A549 (cell line): ENCODE measurements around the gene CASTOR1. TPM values are rescaled to one million over a fixed set of nuclear protein-coding genes. Genes with fewer than 3 reads are reported as not detected.

Experiments used
- ATAC-seq, 2 experiments: fragments of 200-7000 bp in 1 of 2; fragments of >200 bp in 1 of 2; cut with Nextera tagmentation in 1 of 2; cut with Tn5 transposase in 1 of 2; 3 replicates each; pipeline versions ENCODE4 v1.8.0 to v1.9.1; 2018 to 2020; ENCODE audit warnings: mild to moderate bottlenecking in 1 of 2, moderate library complexity in 1 of 2
- CTCF ChIA-PET: fragments of 300-600 bp; sonication (Branson Sonifier 250); formaldehyde crosslinking; extraction: SDS; loops from one replicate; lab custom pipeline; 2021; ENCODE audit warnings: antibody characterized with exemption, inconsistent platforms; lab: Yijun Ruan, JAX
- POLR2A ChIA-PET: fragments of 350-600 bp; formaldehyde crosslinking; extraction: SDS; loops from one replicate; lab custom pipeline; 2021; ENCODE audit warnings: antibody characterized with exemption, inconsistent platforms; lab: Yijun Ruan, JAX
- DNase-seq, 2 experiments: peaks; one replicate each; pipeline versions ENCODE4 v3.0.0 to v3.0.0-alpha.2; 2011 to 2016; ENCODE audit warnings: low read depth in 1 of 2, low spot score in 1 of 2
- FAIRE-seq: peaks from 2 replicates; lab custom pipeline; 2011; peaks lifted over from hg19 to GRCh38; lab: Jason Lieb, UNC
- H3K27ac ChIP-seq, 2 experiments: fragments of >200 bp; sonication (Bioruptor Twin); formaldehyde crosslinking; 3 replicates each; pipeline ENCODE4 v1.5.1; 2016 to 2017
- H3K4me1 ChIP-seq: fragments of >200 bp; sonication (Bioruptor Twin); formaldehyde crosslinking; 3 replicates; pipeline ENCODE4 v1.6.1; 2016
- H3K4me2 ChIP-seq: fragments of >200 bp; sonication (Bioruptor Twin); formaldehyde crosslinking; 3 replicates; pipeline ENCODE4 v1.6.1; 2016
- H3K4me3 ChIP-seq: fragments of >200 bp; sonication (Bioruptor Twin); formaldehyde crosslinking; 3 replicates; pipeline ENCODE4 v1.5.1; 2016
- H3K9me3 ChIP-seq: fragments of >200 bp; sonication (Bioruptor Twin); formaldehyde crosslinking; 3 replicates; pipeline ENCODE4 v1.6.1; 2016
- CBX2 ChIP-seq: fragments of 200-600 bp; sonication (generic); IDR thresholded peaks from 2 replicates; pipeline ENCODE4 v1.6.1; 2016; ENCODE audit warnings: low read depth, mild to moderate bottlenecking, borderline replicate concordance
- CHD4 ChIP-seq: fragments of 200-600 bp; sonication (generic); IDR thresholded peaks from 2 replicates; pipeline ENCODE4 v1.6.1; 2016; ENCODE audit warnings: antibody characterized with exemption, mild to moderate bottlenecking, borderline replicate concordance
- GATA3 ChIP-seq: IDR thresholded peaks from 2 replicates; pipeline ENCODE4 v1.6.1; 2012; ENCODE audit warnings: borderline replicate concordance
- HEYL ChIP-seq: fragments of 250-450 bp; sonication (Bioruptor Pico); IDR thresholded peaks from 2 replicates; pipeline ENCODE4 v1.8.0; 2021; ENCODE audit warnings: mild to moderate bottlenecking, moderate library complexity
- HOXB13 ChIP-seq: fragments of 250-450 bp; sonication (Bioruptor Pico); IDR thresholded peaks from 2 replicates; pipeline ENCODE4 v1.5.0; 2020; ENCODE audit warnings: low read depth, mild to moderate bottlenecking, moderate library complexity
- HOXB5 ChIP-seq: fragments of 250-450 bp; sonication (Bioruptor Pico); IDR thresholded peaks from 2 replicates; pipeline ENCODE4 v1.5.0; 2020; ENCODE audit warnings: mild to moderate bottlenecking, moderate library complexity
- JUN ChIP-seq, 2 experiments: fragments of >200 bp; sonication (Bioruptor Twin); formaldehyde crosslinking; IDR thresholded peaks; 2 replicates in 1 of 2; 3 replicates in 1 of 2; pipeline ENCODE4 v1.6.1; 2016 to 2017
- KDM5A ChIP-seq: fragments of 200-600 bp; sonication (generic); IDR thresholded peaks from 2 replicates; pipeline ENCODE4 v1.6.1; 2016; ENCODE audit warnings: antibody characterized with exemption, mild to moderate bottlenecking
- MAFK ChIP-seq: fragments of 450-650 bp; IDR thresholded peaks from 2 replicates; pipeline ENCODE4 v1.6.1; 2014; ENCODE audit not compliant: partially characterized antibody
- MAZ ChIP-seq: fragments of 150-350 bp; IDR thresholded peaks from 2 replicates; pipeline ENCODE4 v1.6.1; 2014; ENCODE audit warnings: antibody characterized with exemption, low read depth, low read length, borderline replicate concordance
- POLR2AphosphoS2 ChIP-seq: conservative IDR thresholded peaks from 2 replicates; pipeline ENCODE4 v1.6.1; 2012; ENCODE audit warnings: low read length, improper control_type of control experiment, inconsistent platforms
- RARB ChIP-seq: fragments of 250-450 bp; sonication (Bioruptor Pico); IDR thresholded peaks from 2 replicates; pipeline ENCODE4 v1.8.0; 2021; ENCODE audit warnings: mild to moderate bottlenecking, moderate library complexity
- RFX5 ChIP-seq: fragments of 450-650 bp; IDR thresholded peaks from 2 replicates; pipeline ENCODE4 v1.7.1; 2014; ENCODE audit warnings: antibody characterized with exemption, mild to moderate bottlenecking, moderate library complexity
- RNF2 ChIP-seq: fragments of 200-600 bp; sonication (generic); IDR thresholded peaks from 2 replicates; pipeline ENCODE4 v1.6.1; 2016; ENCODE audit warnings: low read depth, mild to moderate bottlenecking, antibody characterized with exemption, moderate library complexity, borderline replicate concordance
- SMC3 ChIP-seq: fragments of >200 bp; sonication (Bioruptor Twin); formaldehyde crosslinking; IDR thresholded peaks from 3 replicates; pipeline ENCODE4 v1.6.1; 2018; ENCODE audit warnings: inconsistent platforms
- TP53 ChIP-seq: fragments of 250-450 bp; sonication (Bioruptor Pico); IDR thresholded peaks from 2 replicates; pipeline ENCODE4 v1.5.0; 2021; ENCODE audit warnings: mild to moderate bottlenecking, moderate library complexity
- ZC3H11A ChIP-seq: fragments of 450-650 bp; IDR thresholded peaks from 2 replicates; pipeline ENCODE4 v1.6.1; 2014; ENCODE audit warnings: antibody characterized with exemption, mild to moderate bottlenecking
- ZFP36 ChIP-seq: fragments of 450-650 bp; IDR thresholded peaks from 2 replicates; pipeline ENCODE4 v1.6.1; 2014; ENCODE audit warnings: borderline replicate concordance; ENCODE audit not compliant: partially characterized antibody
- ZSCAN20 ChIP-seq: fragments of 250-450 bp; sonication (Bioruptor Pico); IDR thresholded peaks from 2 replicates; pipeline ENCODE4 v1.8.0; 2022; ENCODE audit warnings: mild to moderate bottlenecking, moderate library complexity
- WGBS: methylation state at CpG from one replicate; pipeline ENCODE4 v1.1.6; 2017; ENCODE audit errors: missing lambda C conversion rate; 5-methylcytosine and 5-hydroxymethylcytosine counted together
- polyA plus RNA-seq, 4 experiments: library from polyadenylated mRNA; depleted of rRNA in 3 of 4; stranded (reverse); fragments of >200 nt; fragmentation: RNase III in 1 of 4; extraction: RNeasy Plus Mini Kit Qiagen cat#74134 plus additional on column Dnase treatment in 1 of 4; gene quantifications; 2 replicates in 3 of 4; 3 replicates in 1 of 4; pipeline ENCODE4 v1.2.3, GENCODE V29; 2011 to 2017
- TF ChIP-seq, protein P1 (sequence below): fragments of 150-350 bp; IDR thresholded peaks from 2 replicates; pipeline ENCODE4 v1.6.1; 2014; ENCODE audit warnings: low read depth, mild to moderate bottlenecking, low read length
- TF ChIP-seq, protein P2 (sequence below): fragments of >200 bp; sonication (Bioruptor Twin); formaldehyde crosslinking; IDR thresholded peaks from 3 replicates; pipeline ENCODE4 v1.5.1; 2016
- TF ChIP-seq, protein P3 (sequence below): fragments of >200 bp; sonication (Bioruptor Twin); formaldehyde crosslinking; IDR thresholded peaks from 3 replicates; pipeline ENCODE4 v1.6.1; 2016

Gene CASTOR1
- polyA plus RNA-seq, 2 of the 4 experiments (the other 2 are of a cell fraction): 4.7 to 12.2 TPM

DNA sequence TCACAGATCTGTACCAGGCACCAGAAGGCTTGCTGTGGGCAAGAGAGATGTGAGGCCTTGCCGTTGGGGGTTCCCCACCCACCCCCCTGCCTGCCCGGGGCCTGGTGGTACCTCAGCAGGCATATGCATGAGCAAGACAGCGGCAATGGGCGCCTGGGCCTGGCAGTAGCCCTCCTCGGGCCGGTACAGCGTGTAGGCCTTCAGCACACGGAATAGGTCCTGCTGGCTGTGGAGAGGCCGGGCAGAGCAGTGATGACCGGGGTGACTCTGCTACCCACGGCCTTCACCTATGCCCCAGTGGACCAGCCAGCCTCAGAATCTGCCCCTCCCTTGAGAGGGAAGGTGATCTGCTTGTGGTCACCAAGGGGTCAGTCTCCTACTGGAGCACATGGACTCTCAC, 5.5 kb upstream of the CASTOR1 start:
- ChIA-PET CTCF (interaction anchor here (1.3 to 1.4 kb wide), 2 partner anchors 15 to 187 kb away, joined by 3 to 4 read pairs; no protein-coding TSS in a partner anchor), POLR2A (interaction anchor here (0.8 kb wide), 1 partner anchor 25 kb away, joined by 3 read pairs; no protein-coding TSS in a partner anchor)
- ATAC-seq: no peak
- Histone ChIP-seq H3K4me3 (no peak overlapping the region), H3K4me1 (peaks cover 14% of the 10 kb centered on the region; the same call in 2 of the 3 replicates), H3K27ac (no peak overlapping the region), H3K9me3 (no peaks in the 10 kb centered on the region), H3K4me2 (no peak overlapping the region)
- no peak for FAIRE-seq
- no peak for DNase-seq
- WGBS: 77% methylated on average over 5 of the region's 11 CpGs
- TF ChIP-seq HEYL (CRISPR knock-in tag) (no peak), RNF2 (no peak), TP53 (CRISPR knock-in tag) (no peak), ZSCAN20 (CRISPR knock-in tag) (no peak)
- TF ChIP-seq, protein P1, sequence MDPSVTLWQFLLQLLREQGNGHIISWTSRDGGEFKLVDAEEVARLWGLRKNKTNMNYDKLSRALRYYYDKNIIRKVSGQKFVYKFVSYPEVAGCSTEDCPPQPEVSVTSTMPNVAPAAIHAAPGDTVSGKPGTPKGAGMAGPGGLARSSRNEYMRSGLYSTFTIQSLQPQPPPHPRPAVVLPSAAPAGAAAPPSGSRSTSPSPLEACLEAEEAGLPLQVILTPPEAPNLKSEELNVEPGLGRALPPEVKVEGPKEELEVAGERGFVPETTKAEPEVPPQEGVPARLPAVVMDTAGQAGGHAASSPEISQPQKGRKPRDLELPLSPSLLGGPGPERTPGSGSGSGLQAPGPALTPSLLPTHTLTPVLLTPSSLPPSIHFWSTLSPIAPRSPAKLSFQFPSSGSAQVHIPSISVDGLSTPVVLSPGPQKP: no peak

DNA sequence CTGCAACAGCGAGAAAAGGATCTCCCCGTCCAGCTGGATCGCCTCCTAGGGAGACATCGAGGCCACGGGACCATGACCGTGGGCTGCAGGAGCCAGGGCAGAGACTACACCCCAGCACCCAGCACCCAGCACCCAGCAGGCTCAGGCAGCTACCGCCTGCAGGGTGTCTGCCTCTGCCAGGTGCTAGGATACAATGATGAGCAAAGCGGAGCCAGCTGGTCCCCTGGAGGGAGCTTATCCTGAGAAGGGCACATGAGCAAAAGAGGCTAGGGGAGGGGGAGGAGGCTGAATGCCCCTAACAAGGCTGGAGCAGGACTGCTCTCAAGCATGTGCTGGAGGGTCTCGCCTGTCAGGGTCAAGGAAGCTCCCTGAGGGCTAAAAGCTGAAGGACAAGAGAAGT, 4.8 kb upstream of the CASTOR1 start:
- WGBS: 91% methylated on average over 7 of the region's 9 CpGs
- TF ChIP-seq, protein P2, sequence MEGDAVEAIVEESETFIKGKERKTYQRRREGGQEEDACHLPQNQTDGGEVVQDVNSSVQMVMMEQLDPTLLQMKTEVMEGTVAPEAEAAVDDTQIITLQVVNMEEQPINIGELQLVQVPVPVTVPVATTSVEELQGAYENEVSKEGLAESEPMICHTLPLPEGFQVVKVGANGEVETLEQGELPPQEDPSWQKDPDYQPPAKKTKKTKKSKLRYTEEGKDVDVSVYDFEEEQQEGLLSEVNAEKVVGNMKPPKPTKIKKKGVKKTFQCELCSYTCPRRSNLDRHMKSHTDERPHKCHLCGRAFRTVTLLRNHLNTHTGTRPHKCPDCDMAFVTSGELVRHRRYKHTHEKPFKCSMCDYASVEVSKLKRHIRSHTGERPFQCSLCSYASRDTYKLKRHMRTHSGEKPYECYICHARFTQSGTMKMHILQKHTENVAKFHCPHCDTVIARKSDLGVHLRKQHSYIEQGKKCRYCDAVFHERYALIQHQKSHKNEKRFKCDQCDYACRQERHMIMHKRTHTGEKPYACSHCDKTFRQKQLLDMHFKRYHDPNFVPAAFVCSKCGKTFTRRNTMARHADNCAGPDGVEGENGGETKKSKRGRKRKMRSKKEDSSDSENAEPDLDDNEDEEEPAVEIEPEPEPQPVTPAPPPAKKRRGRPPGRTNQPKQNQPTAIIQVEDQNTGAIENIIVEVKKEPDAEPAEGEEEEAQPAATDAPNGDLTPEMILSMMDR: no peak
- TF ChIP-seq RFX5: no peak
- TF ChIP-seq ZC3H11A: no peak
- no peak for TF ChIP-seq HOXB5
- TF ChIP-seq CBX2: no peak
- TF ChIP-seq, protein P3, sequence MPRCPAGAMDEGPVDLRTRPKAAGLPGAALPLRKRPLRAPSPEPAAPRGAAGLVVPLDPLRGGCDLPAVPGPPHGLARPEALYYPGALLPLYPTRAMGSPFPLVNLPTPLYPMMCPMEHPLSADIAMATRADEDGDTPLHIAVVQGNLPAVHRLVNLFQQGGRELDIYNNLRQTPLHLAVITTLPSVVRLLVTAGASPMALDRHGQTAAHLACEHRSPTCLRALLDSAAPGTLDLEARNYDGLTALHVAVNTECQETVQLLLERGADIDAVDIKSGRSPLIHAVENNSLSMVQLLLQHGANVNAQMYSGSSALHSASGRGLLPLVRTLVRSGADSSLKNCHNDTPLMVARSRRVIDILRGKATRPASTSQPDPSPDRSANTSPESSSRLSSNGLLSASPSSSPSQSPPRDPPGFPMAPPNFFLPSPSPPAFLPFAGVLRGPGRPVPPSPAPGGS: no peak
- no peak for TF ChIP-seq TP53 (CRISPR knock-in tag)
- no peak for TF ChIP-seq HOXB13
- TF ChIP-seq MAZ: no peak
- TF ChIP-seq, protein P1: no peak
- no peak for TF ChIP-seq SMC3
- no peak for TF ChIP-seq RARB (CRISPR knock-in tag)
- no peak for TF ChIP-seq CHD4
- TF ChIP-seq POLR2AphosphoS2: no peak
- no peak for TF ChIP-seq JUN (IDR thresholded peaks at IDR 0.05)
- no peak for TF ChIP-seq MAFK
- TF ChIP-seq GATA3: no peak
- TF ChIP-seq ZFP36: no peak
- TF ChIP-seq KDM5A: no peak
- FAIRE-seq: no peak
- POLR2A ChIA-PET: no interaction called here
- H3K4me3 ChIP-seq: no peak overlapping the region
- no peaks in the 10 kb centered on the region for H3K9me3 ChIP-seq
- H3K4me2 ChIP-seq: no peak overlapping the region
- H3K4me1 ChIP-seq: peaks cover 15% of the 10 kb centered on the region; the same call in 2 of the 3 replicates
- ATAC-seq: no peak
- H3K27ac ChIP-seq: no peak overlapping the region
- CTCF ChIA-PET: interaction anchor here (1.8 kb wide), 1 partner anchor 94 kb away, joined by 6 read pairs; the partner anchor contains the start of gene RNF215
- no peak for DNase-seq
